NAMALWA (cell line): ENCODE measurements around the gene POU5F1.
"Not testable (repeated sequence)": the region's sequence is repeated elsewhere in the genome, so short reads cannot be mapped to it uniquely, and the experiment has no call there.

ENCODE experiments used
- DNase-seq: peaks from one replicate; pipeline ENCODE4 v3.0.0-alpha.2; 2015; ENCODE audit warnings: low spot score

The POU5F1 gene

DNA sequence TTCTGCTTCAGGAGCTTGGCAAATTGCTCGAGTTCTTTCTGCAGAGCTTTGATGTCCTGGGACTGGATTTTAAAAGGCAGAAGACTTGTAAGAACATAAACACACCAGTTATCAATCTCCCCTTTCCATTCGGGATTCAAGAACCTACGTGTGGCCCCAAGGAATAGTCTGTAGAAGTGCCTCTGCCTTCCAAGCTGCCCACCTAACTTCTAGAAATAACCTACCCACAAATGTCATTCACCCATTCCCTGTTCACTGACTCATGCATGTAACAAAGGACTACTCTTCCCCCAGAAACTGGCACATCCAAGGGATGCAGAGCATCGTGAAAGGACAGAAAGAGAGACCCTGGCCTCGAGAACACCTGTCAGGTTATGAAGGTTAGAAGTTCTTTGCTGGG is 4.5 kb downstream of the POU5F1 start:
- DNase-seq, result no peak

DNA sequence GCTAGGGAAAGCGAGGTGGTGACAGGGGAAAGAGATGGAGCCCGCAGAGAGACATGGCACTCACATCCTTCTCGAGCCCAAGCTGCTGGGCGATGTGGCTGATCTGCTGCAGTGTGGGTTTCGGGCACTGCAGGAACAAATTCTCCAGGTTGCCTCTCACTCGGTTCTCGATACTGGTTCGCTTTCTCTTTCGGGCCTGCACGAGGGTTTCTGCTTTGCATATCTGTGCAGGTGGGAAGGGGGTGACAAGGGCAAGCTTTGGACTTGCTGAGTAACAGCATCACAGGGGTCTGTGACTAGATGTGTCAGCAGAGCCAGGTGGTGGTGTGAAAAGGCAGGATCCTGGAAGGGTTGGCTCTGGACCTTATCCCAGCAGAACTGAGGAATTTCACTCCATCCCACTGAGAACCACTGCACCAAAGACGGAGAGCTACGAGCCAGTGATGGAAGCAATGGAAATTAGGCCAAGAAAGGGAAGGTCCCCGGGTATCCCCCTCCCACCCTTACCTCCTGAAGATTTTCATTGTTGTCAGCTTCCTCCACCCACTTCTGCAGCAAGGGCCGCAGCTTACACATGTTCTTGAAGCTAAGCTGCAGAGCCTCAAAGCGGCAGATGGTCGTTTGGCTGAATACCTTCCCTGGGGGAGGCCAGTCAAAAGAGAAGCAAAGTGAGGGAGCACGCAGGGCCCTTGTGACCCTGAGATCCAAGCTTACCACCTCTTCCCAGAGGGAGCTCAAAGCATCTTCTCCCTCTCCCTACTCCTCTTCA is 5.2 kb downstream of the POU5F1 start:
- DNase-seq, result peak; percentile 34

- DNase-seq, result not testable (repeated sequence)
Measured at GRCh38 chr6:31164475-31165063, 5.9 kb downstream of the POU5F1 start.

GRCh38 chr6:31163922-31164321 is 6.6 kb downstream of the POU5F1 start:
- DNase-seq, result no peak

- DNase-seq, result no peak
Measured at GRCh38 chr6:31162463-31163165, 7.9 kb downstream of the POU5F1 start.

- DNase-seq, result no peak
Measured at GRCh38 chr6:31161216-31162126, 9.0 kb downstream of the POU5F1 start.

- no peak for DNase-seq
Measured at GRCh38 chr6:31158863-31159855, 11.3 kb downstream of the POU5F1 start.

GRCh38 chr6:31158140-31158862 is 12.2 kb downstream of the POU5F1 start, which contains the start of gene TCF19:
Gene TCF19 (plus strand): TSS chr6:31158589. CDS start chr6:31159470, 881 bp downstream.
- DNase-seq, result peak; percentile 99

DNA sequence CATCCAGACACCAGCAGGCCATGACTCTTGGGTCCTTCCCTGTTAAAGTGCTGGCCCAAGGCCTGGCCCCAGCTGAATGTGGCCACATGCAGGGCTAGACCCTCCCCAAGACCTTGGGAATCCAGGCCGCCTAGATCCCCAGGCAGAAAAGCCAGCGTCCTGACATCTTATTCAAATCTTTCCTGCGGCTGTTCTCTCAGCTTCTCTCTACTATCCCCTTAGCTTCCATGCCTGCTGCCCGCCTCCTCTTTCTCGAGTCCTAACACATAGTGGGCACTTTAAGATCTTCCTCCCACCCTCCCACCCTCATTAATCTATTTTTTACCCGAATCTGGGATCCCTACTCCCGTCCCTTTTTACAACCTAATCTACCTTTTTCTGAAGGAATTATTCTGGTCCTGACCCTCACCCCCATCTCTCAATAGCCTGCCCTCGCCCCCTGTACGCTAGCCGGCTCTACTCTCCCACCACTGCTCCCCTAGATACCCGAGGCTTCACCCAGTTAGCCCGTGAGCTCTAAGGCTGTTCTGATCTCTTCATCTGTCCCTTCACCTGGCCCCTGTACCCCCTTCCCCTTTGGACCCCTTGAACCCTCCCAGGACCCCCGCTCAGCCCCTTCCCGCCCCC is 12.9 kb downstream of the POU5F1 start, which contains the start of gene CCHCR1:
CCHCR1 (minus strand) TSS at position 290 of the 627 bp plus-strand sequence; CDS start at position 88, 202 bp downstream.
- no peak for DNase-seq

DNA sequence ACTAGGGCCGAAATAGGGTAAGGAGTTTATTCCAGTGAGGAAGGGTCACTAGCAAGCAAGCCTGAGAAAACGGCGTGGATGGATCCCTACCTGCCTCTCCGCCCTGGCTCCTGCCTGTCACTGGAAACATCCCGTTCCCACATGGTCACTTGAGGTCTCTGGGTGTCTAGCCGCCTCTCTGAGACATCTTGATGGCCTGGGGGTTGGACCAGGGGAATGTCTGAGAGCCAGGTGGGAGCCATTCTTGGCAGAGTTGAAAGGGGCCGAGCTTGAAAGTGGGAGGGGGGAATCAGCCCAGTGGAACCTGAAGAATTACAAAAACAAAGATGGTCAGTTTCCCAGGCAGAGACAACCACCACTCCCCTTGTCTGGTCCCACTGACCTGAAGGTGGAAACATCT is 13.8 kb downstream of the POU5F1 start:
- DNase-seq, result no peak

DNA sequence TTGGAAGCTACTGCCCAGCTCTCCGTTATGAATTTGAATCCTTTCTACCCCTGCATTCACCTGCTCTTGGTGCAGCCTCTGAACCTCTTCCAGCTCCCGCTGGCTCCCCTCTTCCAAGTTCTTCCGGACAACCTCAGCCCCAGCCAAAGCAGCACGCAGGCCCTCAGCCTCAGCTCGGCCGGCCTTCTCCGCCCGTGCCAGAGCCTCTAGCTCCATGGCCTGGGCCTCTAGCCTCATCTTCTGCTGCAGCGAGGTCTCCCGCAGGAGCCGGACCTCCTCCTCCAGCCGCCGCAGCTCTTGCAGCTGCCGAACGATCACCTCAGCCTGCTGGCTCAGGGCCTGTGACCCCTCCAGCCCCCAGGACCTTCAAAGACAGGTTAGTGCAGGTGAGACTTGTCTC is 16.0 kb downstream of the POU5F1 start:
- no peak for DNase-seq

DNA sequence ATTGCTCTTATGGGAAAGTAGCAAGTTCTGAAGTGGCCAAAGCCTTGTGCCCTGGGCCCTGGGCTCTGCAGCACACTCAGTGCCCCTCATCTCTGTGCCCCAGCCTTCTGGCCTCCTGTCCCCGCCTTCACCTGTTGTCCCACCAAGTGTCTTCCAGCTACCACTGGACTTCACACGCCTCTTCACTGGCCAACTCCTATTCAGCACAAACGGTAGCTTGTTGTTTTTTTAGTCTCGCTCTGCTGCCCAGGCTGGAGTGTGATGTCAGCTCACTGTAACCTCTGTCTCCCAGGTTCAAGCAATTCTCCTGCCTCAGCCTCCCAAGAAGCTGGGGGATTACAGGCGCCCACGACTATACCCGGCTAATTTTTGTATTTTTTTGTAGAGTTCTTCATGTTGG is 17.7 kb downstream of the POU5F1 start:
- DNase-seq, result no peak

DNA sequence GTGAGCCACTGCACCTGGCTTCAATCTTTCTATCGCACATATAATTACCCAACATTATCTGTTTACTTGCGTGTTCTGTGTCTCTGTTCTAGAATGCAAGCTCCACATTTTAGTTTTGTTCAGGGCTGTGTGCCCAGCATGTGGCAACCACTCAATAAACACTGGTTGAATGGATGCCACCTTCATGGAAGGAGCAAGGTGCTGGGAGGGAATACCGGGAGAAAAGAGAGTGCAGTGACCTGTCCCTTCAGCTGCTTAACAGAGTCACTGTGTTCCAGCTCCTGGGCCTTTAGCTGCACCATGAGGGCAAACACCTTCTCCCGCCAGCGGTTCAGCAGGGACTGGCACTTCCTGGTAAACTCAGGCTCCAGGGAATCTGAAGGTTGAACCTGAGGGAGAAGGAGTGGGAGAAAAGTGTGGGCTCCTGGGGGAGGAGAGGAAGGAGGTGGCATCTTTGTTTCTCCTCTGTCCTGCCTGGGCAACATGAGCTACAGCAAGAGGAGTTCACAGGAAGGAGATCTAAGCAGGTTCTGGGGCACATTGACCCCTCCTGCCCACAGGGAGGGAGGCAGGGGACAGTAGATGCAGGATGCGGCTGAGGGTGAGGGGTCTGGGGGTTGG is 20.5 kb downstream of the POU5F1 start:
- no peak for DNase-seq

- no peak for DNase-seq
Measured at GRCh38 chr6:31145386-31145785, 25.1 kb downstream of the POU5F1 start.

- no peak for DNase-seq
Measured at GRCh38 chr6:31144970-31145340, 25.5 kb downstream of the POU5F1 start.

DNA sequence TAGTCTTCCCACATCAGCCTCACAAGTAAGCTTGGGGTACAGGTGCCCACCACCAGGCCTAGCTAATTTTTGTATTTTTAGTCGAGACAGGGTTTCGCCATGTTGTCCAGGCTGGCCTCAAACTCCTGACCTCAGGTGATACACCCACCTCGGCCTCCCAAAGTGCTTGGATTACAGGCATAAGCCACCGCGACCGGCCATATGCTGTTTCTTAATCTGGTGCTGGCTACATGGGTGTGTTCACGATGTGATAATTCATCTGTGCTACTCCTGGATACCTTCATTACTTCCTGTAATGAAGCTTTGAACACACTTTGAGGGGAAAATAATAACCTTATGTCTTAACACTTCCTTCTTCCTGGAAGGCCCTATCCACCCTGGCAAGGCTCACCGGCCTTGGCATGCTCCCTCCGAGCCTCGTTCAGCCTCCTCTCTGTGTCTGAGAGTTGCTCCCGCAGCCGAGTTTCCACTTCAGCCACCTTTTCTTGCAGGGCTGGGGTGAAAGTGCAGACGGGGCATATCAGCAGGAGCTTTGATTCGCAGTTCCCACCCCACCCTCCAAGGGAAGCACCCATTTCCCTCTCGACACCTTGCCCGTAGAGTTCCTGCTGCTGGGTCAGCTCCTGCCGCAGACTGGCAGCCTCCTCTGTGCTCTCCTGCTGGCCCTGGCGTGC is 26.0 kb downstream of the POU5F1 start:
- no peak for DNase-seq

- no peak for DNase-seq
Measured at GRCh38 chr6:31143148-31143547, 27.3 kb downstream of the POU5F1 start.

DNA sequence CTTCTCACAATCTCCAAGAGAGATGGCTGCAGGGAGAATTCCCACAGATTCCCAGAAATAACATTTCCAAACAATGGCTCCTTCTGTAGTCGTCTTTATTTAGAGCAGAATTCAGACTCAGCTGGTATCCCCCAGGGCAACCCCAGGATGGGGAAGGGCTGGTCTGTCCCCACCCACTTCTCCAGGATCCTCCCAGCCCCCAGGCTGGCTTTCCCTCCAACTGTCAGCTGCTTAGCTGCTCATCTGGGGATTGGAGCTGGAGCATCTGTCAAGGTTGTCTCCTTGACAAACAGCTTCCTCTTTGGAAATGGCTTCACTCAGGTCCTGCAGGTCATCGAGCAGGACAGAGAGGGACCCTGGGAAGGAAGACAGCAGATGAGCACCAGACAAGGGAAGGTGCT is 28.1 kb downstream of the POU5F1 start:
- DNase-seq, result no peak

DNA sequence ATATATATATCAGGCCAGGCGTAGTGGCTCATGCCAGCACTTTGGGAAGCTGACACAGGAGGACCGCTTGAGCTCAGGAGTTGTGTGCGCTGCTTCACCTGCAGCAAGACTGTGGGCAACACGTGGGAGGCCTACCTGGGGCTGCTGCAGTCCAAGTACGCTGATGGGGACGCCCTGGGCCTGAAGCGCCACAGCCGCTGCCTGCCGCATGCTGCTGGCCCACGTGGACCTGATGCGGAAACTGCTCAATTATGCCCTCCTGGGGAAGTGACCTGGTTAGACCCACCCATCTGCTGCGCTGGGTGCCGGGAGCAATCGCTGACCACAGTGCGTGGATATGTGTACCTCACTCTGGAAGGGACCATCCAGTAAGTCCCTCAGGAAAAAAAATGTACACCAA is 29.8 kb downstream of the POU5F1 start:
- no peak for DNase-seq
